ENCODE results near the gene NAA38. TPM values are rescaled to one million over a fixed set of nuclear protein-coding genes. Genes with fewer than 3 reads are reported as not detected.

NAA38 gene
- total RNA-seq, 1 donor from 2014 or later = 8.6 TPM

DNA sequence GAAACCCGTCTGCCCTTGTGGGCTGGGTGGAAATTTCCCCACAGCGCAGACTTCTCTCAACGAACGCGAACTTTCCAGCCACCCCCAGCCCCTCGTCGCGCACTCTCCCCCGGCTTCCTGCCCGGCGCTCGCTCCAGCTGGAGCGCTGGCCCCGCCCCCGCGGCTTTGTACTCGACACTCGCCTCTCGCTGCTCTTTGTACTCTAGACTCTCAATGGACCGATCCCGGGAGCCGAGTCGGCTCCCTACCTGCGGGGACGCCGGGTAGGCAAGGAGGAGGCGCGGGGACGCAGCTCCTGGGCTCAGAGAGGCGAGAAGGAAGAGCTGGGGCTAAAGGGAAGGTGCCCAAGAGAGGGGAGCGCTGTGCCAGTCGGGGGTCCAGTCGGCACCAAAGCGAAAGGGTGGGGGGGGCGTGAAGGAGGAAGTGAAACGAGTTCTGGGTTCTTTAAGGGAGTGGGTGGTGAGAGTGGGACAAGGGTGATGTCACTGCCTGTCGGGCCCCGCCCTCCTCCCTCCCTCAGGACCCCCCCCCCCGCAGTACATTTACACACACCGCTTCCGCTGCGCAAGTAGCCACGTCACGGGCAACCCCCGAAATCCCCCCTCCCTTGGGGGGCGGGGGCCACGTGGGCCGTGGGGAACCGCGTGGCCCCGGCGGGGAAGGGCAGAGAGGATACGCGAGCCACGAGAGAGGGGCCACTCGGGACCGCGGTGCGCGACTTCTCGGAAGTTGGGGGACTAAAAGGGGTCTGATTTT lies 13.6 kb downstream of the NAA38 start:
- Mint-ChIP-seq H3K27me3 (ENCODE audit: insufficient read depth, low read depth) (peaks cover 8% of the 10 kb centered on the region), H3K9me3 (no peaks in the 10 kb centered on the region), H3K4me1 (peaks cover 42% of the 10 kb centered on the region), H3K27ac (peak overlapping the region; percentile 68), H3K36me3 (peaks cover 11% of the 10 kb centered on the region), H3K4me3 (peak overlapping the region; percentile 95)
- peak; percentile 96 for DNase-seq (ENCODE audit: low spot score)
- no peaks in the 10 kb centered on the region for H3K9me3 ChIP-seq (ENCODE audit: low read depth)
- H3K27me3 ChIP-seq = no peaks in the 10 kb centered on the region
- H3F3A ChIP-seq (ENCODE audit: low read depth) = peaks cover 54% of the 10 kb centered on the region
- no peak overlapping the region for H2AFZ ChIP-seq (replicated peaks)
- peaks cover 30% of the 10 kb centered on the region for H3K4me1 ChIP-seq
- TF ChIP-seq EZH2 (IDR thresholded peaks at IDR 0.05) = peak; percentile 24
- TF ChIP-seq, protein P1, sequence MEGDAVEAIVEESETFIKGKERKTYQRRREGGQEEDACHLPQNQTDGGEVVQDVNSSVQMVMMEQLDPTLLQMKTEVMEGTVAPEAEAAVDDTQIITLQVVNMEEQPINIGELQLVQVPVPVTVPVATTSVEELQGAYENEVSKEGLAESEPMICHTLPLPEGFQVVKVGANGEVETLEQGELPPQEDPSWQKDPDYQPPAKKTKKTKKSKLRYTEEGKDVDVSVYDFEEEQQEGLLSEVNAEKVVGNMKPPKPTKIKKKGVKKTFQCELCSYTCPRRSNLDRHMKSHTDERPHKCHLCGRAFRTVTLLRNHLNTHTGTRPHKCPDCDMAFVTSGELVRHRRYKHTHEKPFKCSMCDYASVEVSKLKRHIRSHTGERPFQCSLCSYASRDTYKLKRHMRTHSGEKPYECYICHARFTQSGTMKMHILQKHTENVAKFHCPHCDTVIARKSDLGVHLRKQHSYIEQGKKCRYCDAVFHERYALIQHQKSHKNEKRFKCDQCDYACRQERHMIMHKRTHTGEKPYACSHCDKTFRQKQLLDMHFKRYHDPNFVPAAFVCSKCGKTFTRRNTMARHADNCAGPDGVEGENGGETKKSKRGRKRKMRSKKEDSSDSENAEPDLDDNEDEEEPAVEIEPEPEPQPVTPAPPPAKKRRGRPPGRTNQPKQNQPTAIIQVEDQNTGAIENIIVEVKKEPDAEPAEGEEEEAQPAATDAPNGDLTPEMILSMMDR (IDR thresholded peaks at IDR 0.05) = no peak
- no peak overlapping the region for H3K27ac ChIP-seq
- peaks cover 98% of the 10 kb centered on the region for H4K20me1 ChIP-seq (ENCODE audit: low read depth)
- peak overlapping the region; percentile 99 for H3K4me2 ChIP-seq
- no peaks in the 10 kb centered on the region for H3K36me3 ChIP-seq
- no peak overlapping the region for H3K9ac ChIP-seq
- H3K4me3 ChIP-seq = peak overlapping the region; percentile 76
- H3K79me2 ChIP-seq (ENCODE audit: low read depth) = peaks cover 64% of the 10 kb centered on the region

DNA sequence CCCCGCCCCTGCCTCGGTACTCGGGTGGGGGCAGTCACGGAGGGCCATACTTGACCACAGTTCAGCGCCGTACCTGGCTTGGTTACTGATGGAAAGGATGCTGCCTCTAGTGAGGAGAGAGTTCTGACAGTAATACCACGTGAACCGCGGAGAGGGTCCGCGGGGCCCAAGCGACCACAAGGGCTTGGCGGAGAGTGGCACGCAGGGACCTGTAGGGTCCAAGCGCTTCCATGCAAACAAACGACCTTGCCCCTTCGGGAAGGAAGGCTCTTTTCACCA lies 14.2 kb downstream of the NAA38 start:
- Histone ChIP-seq H2AFZ (replicated peaks) (no peak overlapping the region), H3K4me3 (peak overlapping the region; percentile 76), H3K27me3 (no peaks in the 10 kb centered on the region), H4K20me1 (ENCODE audit: low read depth) (peaks cover 96% of the 10 kb centered on the region), H3K9ac (no peak overlapping the region), H3K79me2 (ENCODE audit: low read depth) (peaks cover 67% of the 10 kb centered on the region), H3K27ac (no peak overlapping the region), H3K4me2 (peak overlapping the region; percentile 99), H3K9me3 (ENCODE audit: low read depth) (no peaks in the 10 kb centered on the region), H3K36me3 (no peaks in the 10 kb centered on the region), H3F3A (ENCODE audit: low read depth) (peaks cover 57% of the 10 kb centered on the region), H3K4me1 (peaks cover 32% of the 10 kb centered on the region)
- peaks cover 8% of the 10 kb centered on the region for H3K27me3 Mint-ChIP-seq (ENCODE audit: insufficient read depth, low read depth)
- peak overlapping the region; percentile 95 for H3K27ac Mint-ChIP-seq
- TF ChIP-seq EZH2phosphoT487 (IDR thresholded peaks at IDR 0.05) (no peak), EZH2 (IDR thresholded peaks at IDR 0.05) (no peak)
- TF ChIP-seq, protein P1 (IDR thresholded peaks at IDR 0.05) = no peak
- peak overlapping the region; percentile 95 for H3K4me3 Mint-ChIP-seq
- no peak for DNase-seq (ENCODE audit: low spot score)
- no peaks in the 10 kb centered on the region for H3K9me3 Mint-ChIP-seq
- H3K36me3 Mint-ChIP-seq = peaks cover 10% of the 10 kb centered on the region
- peaks cover 46% of the 10 kb centered on the region for H3K4me1 Mint-ChIP-seq

GRCh38 chr17:7842380-7843256 lies 14.7 kb downstream of the NAA38 start:
- peaks cover 90% of the 10 kb centered on the region for H4K20me1 ChIP-seq (ENCODE audit: low read depth)
- Mint-ChIP-seq H3K27me3 (ENCODE audit: insufficient read depth, low read depth) (peaks cover 8% of the 10 kb centered on the region), H3K27ac (peak overlapping the region; percentile 95), H3K9me3 (no peaks in the 10 kb centered on the region), H3K4me1 (peaks cover 48% of the 10 kb centered on the region), H3K36me3 (peaks cover 9% of the 10 kb centered on the region), H3K4me3 (peak overlapping the region; percentile 95)
- peak overlapping the region; percentile 4 for H3K9ac ChIP-seq
- peaks cover 71% of the 10 kb centered on the region for H3K79me2 ChIP-seq (ENCODE audit: low read depth)
- no peaks in the 10 kb centered on the region for H3K36me3 ChIP-seq
- no peak overlapping the region for H3K27ac ChIP-seq
- no peaks in the 10 kb centered on the region for H3K27me3 ChIP-seq
- H3K4me2 ChIP-seq = peak overlapping the region; percentile 99
- H3K4me3 ChIP-seq = peak overlapping the region; percentile 76
- TF ChIP-seq EZH2 (IDR thresholded peaks at IDR 0.05) = no peak
- TF ChIP-seq EZH2phosphoT487 (IDR thresholded peaks at IDR 0.05) = no peak
- TF ChIP-seq, protein P1 (IDR thresholded peaks at IDR 0.05) = no peak
- no peak overlapping the region for H2AFZ ChIP-seq (replicated peaks)
- no peaks in the 10 kb centered on the region for H3K9me3 ChIP-seq (ENCODE audit: low read depth)
- DNase-seq (ENCODE audit: low spot score) = peak; percentile 54
- peaks cover 61% of the 10 kb centered on the region for H3F3A ChIP-seq (ENCODE audit: low read depth)
- peaks cover 34% of the 10 kb centered on the region for H3K4me1 ChIP-seq
